ENCODE results near the gene GRB14. TPM values are rescaled to one million over a fixed set of nuclear protein-coding genes. Genes with fewer than 3 reads are reported as not detected.

The GRB14 gene
- polyA plus RNA-seq, result not detected

DNA sequence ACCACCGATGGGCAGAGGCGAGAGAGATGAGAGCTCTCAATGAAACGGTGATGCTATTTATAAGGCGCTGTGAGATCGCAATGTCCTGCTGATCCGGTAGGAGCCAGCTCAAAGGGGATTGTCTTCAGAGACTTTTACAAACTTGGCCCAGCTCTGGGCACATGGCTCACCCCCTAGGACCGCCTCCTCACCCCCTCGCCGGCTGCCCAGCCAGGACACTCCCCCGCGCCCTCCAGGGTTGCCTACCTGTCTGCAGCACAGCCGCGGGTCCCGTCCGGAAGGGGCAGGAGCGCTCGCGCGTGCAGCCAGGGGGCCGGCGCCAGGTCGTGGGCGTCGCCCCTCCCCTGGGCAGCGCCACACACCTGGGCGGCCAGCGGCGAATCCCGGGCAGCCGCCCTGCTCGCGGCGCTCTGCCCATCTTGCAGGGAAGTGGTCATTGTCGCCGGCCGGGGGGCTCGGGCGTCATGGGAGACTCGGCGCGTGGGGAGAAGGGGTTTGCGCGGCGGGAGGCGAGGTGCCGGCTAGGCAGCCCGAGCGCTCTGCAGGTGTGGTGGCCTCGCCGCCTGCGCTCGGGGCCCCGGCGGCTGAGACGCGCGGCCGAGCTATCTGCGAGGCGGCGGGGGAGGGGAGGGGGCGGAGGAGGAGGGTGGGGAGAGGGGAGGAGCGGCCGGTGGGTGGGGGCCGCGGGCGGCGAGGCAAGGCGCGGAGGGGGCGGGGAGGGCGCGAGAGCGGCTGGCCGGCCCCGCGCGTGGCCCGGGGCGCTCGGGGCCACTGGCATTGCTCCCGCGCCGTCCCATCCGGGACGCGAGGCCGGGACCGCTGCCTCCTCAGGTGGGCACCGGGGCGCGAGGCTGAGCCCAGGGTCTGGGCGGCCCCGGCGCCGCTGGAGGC, at the start of gene GRB14:
GRB14 (minus strand) TSS at position 610 of the 891 bp plus-strand sequence; CDS start at position 437, 173 bp downstream.
- Mint-ChIP-seq H3K9me3 (no peaks in the 10 kb centered on the region), H3K4me1 (peaks cover 0 to 5% (median 2%) of the 10 kb centered on the region in 3 donors), H3K36me3 (no peaks in the 10 kb centered on the region)

DNA sequence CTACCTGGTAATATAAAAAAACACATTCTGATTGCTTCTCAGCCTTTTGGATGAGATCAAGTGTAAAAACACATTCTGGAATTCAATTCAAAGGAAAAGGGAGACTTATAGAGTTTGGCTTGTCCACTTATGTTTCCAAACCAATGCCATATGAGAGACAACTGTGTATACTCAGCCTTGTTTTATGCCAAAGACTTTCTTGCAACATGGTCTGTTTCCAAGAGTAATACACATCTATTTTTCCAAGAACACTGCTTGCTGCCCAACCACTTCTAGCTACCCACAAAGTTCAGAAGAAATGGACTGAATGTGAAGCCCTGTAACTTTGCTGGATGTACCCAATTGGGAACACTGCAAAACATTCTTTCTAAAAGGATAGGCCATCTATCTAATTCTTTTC, 48.0 kb upstream of the GRB14 start:
- Mint-ChIP-seq H3K4me3 (no peak overlapping the region), H3K4me1 (peaks cover 5 to 8% (median 6%) of the 10 kb centered on the region in 3 donors), H3K27me3 (no peaks in the 10 kb centered on the region), H3K9me3 (peaks cover 0 to 4% (median 2%) of the 10 kb centered on the region in 3 donors), H3K27ac (no peak overlapping the region), H3K36me3 (peaks cover 14% of the 10 kb centered on the region)

More for the DNA sequence above, at the start of gene GRB14:
- peaks cover 34% of the 10 kb centered on the region for H3K27me3 Mint-ChIP-seq
- H3K27ac Mint-ChIP-seq, result peak within 1 kb of the TSS in 1 of 3 donors; percentile 72
- H3K4me3 Mint-ChIP-seq, result peak within 1 kb of the TSS; percentile 54 to 94 (median 82)

DNA sequence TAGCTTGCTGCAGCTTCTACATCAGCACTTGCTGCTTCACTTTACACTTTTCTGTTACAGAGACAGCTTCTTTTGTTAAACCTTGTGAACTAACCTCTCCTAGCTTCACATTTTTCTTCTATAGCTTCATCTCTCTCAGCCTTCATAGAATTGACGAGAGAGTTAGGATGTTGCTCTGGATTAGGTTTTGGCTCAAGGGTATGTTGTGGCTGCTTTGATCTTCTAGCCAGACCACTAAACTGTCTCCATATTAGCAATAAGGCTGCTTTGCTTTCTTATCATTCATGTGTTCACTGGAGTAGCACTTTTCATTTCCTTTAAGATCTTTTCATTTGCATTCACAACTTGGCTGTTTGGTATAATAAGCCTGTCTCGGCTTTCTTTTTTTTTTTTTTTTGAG, 46.3 kb upstream of the GRB14 start:
- Mint-ChIP-seq H3K4me1 (peaks cover 5 to 8% (median 6%) of the 10 kb centered on the region in 3 donors), H3K36me3 (peaks cover 19% of the 10 kb centered on the region), H3K27me3 (no peaks in the 10 kb centered on the region), H3K27ac (peak overlapping the region in 1 of 3 donors; percentile 1), H3K9me3 (peaks cover 2 to 4% (median 2%) of the 10 kb centered on the region in 3 donors), H3K4me3 (peak overlapping the region in 1 of 4 donors; percentile 51)

DNA sequence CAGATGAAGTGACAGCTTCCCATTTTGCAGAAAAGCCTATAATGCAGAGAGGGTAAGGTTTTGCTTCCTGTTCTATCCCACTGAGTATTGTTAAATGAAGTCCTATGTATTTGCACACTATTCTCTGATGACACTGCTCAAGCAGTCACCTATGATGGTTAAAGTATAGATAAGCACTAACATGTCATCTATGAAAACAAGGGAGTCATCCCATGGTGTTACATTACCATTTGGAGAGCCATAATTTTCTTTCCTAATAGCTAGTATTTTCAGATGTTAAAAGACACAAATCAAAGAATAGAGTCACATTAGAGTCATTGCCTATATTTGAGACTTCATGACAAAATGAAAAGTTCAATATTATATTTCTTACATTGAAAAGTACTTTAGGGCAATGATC, 42.8 kb upstream of the GRB14 start:
- Mint-ChIP-seq H3K27me3 (no peaks in the 10 kb centered on the region), H3K36me3 (peaks cover 27% of the 10 kb centered on the region), H3K9me3 (peaks cover 2 to 4% (median 3%) of the 10 kb centered on the region in 3 donors), H3K27ac (no peak overlapping the region), H3K4me3 (no peak overlapping the region), H3K4me1 (peaks cover 5 to 8% (median 6%) of the 10 kb centered on the region in 3 donors)

DNA sequence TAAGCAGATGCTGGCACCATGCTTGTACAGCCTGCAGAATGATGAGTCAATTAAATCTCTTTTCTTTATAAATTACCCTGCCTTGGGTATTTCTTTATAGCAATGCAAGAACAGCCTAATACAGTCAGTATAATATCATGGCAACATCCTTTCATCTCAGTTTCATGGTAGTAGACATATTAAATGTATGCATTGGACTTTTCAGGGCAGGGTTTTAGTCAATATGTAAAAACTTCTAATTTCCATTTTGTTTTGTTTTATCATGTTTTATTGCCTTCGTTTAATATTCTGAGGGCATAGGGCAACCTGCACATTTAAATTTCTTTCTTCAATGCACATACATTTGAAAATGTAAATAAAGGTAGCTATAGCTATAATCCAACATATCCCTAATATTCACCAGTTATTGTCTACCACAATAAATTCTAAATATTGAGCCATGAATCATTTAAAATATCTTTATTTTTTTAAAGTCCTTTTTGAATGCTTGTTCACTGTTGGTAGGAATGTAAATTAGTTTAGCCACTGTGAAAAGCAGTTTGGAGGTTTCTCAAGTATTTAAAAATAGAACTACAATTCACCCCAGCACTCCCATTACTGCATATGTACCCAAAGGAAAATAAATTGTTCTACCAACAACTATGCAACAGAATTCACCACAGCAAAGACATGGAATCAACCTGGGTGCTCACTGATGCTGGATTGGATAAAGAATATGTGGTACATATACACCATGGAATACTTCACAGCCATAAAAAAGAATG, 41.8 kb upstream of the GRB14 start:
- Mint-ChIP-seq H3K27me3 (no peaks in the 10 kb centered on the region), H3K36me3 (peaks cover 32% of the 10 kb centered on the region), H3K9me3 (peaks cover 0 to 4% (median 2%) of the 10 kb centered on the region in 3 donors), H3K4me3 (no peak overlapping the region), H3K4me1 (peaks cover 0 to 6% (median 3%) of the 10 kb centered on the region in 3 donors), H3K27ac (no peak overlapping the region)

DNA sequence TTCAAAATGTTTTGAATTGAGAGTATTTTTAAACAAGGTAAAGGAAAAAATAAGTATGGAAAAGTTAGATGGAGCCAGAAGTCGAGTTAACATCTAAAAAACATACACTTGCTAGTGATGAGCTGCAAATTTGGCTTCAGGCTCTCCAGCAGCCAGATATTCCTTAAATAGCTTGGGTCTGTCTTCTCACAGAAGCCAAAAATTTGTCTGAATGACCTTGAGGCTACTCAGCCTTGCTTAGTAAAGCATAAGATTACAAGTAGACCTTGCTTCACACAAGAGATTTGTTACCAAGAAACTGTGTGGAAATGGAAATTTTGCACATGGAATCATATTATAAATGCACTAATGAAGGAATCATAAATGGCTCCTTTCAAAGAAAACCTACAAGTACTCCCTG, 40.8 kb upstream of the GRB14 start:
- Mint-ChIP-seq H3K27me3 (no peaks in the 10 kb centered on the region), H3K27ac (no peak overlapping the region), H3K9me3 (peaks cover 0 to 4% (median 3%) of the 10 kb centered on the region in 3 donors), H3K36me3 (peaks cover 33% of the 10 kb centered on the region), H3K4me3 (no peak overlapping the region), H3K4me1 (no peaks in the 10 kb centered on the region)

DNA sequence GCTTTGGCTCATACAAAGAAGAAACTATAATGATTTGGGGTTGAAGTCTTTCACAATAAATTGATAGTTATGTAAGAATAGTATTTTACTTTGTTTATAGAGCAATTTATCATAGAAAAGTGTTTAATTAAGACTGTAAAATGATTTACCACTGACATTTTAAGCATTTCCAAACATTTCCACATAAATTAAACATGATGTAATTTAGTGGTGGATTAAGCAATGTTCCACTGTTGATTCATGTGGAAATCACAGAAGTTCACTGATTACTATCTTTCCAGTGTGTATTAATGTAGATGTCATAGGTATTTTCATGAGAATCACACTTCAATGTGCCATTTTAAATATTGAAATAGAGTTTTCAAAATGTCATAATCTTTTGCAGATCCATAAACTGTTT, 40.1 kb upstream of the GRB14 start:
- no peaks in the 10 kb centered on the region for H3K27me3 Mint-ChIP-seq
- no peaks in the 10 kb centered on the region for H3K4me1 Mint-ChIP-seq
- no peak overlapping the region for H3K27ac Mint-ChIP-seq

DNA sequence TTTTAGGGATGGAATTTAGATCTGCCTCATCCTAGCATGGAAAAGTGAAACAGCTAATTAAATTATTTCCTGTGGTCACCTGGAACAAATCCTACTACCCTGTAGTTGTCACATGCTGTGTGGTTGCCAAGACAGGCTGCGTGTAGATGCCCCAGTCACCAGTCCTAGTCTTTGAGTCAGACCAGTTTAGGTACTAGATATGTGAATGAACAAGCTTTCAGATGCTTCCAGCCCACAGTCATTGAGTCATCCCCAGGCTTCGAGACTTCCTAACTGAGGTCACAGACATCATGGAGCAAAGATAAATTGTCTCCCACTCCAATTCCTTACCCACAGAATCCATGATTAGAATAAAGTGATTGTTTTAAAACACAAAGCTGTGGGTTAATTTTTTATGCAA, 35.8 kb upstream of the GRB14 start:
- Mint-ChIP-seq H3K36me3 (peaks cover 19% of the 10 kb centered on the region), H3K4me1 (no peaks in the 10 kb centered on the region), H3K27ac (no peak overlapping the region), H3K4me3 (no peak overlapping the region), H3K27me3 (no peaks in the 10 kb centered on the region), H3K9me3 (peaks cover 11 to 16% (median 13%) of the 10 kb centered on the region in 3 donors)

More for the DNA sequence above, 40.1 kb upstream of the GRB14 start:
- Mint-ChIP-seq H3K9me3 (peaks cover 0 to 4% (median 3%) of the 10 kb centered on the region in 3 donors), H3K36me3 (peaks cover 29% of the 10 kb centered on the region), H3K4me3 (no peak overlapping the region)

DNA sequence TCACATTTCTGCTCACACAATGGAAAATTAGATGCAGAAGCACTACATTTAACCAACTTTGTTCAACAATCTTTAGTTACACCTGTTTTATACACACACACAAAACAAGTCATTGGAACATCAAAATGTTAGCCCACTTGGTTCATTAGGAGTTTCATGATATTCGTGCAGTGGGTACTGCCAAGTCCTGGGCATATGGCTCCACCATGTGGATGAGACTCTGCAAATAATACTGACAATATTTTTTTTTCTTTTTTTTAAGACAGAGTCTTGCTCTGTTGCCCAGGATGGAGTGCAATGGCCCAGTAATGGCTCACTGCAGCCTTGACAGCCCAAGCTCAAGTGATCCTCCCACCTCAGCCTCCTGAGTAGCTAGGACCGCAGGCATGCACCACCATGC, 34.5 kb upstream of the GRB14 start:
- H3K36me3 Mint-ChIP-seq, result peaks cover 19% of the 10 kb centered on the region
- H3K4me3 Mint-ChIP-seq, result no peak overlapping the region
- no peaks in the 10 kb centered on the region for H3K4me1 Mint-ChIP-seq
- peaks cover 13 to 23% (median 22%) of the 10 kb centered on the region in 3 donors for H3K9me3 Mint-ChIP-seq
- H3K27me3 Mint-ChIP-seq, result no peaks in the 10 kb centered on the region
- no peak overlapping the region for H3K27ac Mint-ChIP-seq

DNA sequence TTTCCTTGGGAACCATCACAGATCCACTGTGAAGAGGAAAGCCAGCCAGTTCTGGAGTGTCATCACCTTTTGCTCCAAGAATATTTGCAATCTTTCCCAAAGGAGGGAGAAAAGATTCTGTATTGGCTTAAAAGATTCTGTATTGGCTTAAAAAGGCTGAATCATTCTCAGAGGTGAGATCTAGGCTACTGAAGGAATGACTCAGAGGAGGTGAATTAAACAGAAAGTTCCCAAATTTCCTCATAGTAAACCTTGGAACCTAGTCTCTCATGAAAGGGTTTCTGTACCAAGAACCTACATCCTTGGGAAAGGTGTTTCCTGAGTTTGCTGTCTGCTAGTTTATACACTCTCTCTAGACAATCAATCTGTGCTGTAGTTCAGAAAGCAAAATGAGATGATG, 34.1 kb upstream of the GRB14 start:
- Mint-ChIP-seq H3K27me3 (no peaks in the 10 kb centered on the region), H3K27ac (no peak overlapping the region), H3K4me1 (no peaks in the 10 kb centered on the region), H3K36me3 (peaks cover 18% of the 10 kb centered on the region), H3K4me3 (no peak overlapping the region), H3K9me3 (peaks cover 13 to 27% (median 22%) of the 10 kb centered on the region in 3 donors)

DNA sequence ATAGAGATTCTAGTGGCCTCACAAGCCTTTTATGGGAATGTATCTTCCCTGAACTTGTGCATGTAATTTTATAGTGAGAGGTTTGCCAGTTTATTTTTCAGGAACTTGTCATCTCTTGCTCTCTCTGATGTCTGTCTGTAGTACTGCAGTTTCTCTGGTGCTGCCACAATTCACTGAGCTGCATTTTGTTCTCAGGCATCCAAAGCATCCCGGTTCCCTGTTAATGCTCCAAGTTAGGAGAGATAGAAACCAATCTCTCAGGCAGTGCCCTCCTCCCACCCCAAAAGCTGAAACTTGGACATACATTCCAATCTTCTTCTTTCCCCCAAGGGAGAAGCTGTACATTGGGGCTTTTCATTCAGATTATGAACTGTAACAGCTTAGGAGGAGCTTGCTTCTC, 30.1 kb upstream of the GRB14 start:
- Mint-ChIP-seq H3K4me3 (no peak overlapping the region), H3K27me3 (no peaks in the 10 kb centered on the region), H3K36me3 (peaks cover 3% of the 10 kb centered on the region), H3K27ac (no peak overlapping the region), H3K4me1 (no peaks in the 10 kb centered on the region), H3K9me3 (peaks cover 14 to 62% (median 35%) of the 10 kb centered on the region in 3 donors)

DNA sequence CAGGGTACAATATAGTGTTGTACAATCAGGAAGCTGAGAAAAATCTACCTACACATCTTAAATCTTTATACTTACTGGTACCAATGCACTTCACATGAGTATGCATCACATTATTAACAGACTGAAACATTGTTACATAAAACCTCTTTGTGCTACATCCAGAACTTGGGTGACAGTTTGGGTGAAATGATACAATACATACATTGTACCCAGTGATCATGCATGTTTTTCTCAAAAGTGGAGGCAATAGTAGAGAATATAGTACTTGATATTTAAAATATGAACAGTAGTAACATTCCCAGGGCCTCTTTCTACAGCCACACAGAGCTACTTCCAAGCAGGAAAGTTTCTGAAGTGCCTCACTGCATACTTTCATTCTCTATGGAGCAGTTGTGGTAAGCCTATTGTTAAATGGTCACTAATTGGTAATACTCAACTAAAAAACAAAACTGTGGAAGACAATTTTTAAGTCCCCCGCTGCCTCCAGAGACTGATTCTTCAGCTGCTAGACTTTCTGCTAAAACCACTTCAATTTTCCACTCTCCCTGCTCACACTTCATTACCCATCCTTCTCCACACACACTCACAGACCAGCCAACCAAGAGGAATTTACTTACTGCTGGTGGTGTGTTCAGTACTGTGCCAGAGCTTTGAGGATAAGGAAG, 22.9 kb upstream of the GRB14 start:
- Mint-ChIP-seq H3K27me3 (no peaks in the 10 kb centered on the region), H3K4me3 (no peak overlapping the region), H3K27ac (no peak overlapping the region), H3K4me1 (no peaks in the 10 kb centered on the region), H3K36me3 (no peaks in the 10 kb centered on the region), H3K9me3 (peaks cover 5 to 34% (median 12%) of the 10 kb centered on the region in 3 donors)

DNA sequence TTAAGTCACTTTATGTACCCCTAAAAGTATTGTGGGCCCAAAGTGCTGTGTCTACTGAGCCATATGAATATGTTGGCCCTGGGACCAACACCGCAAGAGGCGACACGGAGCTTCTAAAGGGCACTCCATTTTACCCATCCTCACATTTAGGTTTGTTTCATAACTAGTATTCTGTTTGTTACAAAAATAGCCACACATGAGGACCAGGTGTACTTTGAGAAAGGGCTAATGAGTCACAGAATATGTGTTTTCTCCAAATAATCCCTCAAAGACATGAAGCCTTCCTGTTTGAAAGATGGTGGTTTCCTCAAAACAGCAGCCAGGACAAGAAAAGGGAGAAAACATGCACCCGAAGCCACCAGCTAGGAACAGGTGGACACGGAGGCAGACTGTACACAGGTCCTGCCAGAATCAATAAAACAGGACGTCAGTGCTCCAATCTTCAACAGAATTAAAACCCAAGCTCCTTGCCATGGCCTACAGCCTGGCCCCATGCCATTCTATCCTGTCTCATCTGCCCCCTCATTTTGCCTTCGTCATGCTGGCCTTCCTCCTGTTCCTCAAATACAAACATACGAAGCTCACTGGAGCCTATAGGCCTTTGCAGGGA, 21.8 kb upstream of the GRB14 start:
- peaks cover 2 to 27% (median 9%) of the 10 kb centered on the region in 3 donors for H3K9me3 Mint-ChIP-seq
- no peaks in the 10 kb centered on the region for H3K4me1 Mint-ChIP-seq
- H3K36me3 Mint-ChIP-seq, result peaks cover under 1% of the 10 kb centered on the region
- no peaks in the 10 kb centered on the region for H3K27me3 Mint-ChIP-seq
- H3K4me3 Mint-ChIP-seq, result no peak overlapping the region
- no peak overlapping the region for H3K27ac Mint-ChIP-seq

DNA sequence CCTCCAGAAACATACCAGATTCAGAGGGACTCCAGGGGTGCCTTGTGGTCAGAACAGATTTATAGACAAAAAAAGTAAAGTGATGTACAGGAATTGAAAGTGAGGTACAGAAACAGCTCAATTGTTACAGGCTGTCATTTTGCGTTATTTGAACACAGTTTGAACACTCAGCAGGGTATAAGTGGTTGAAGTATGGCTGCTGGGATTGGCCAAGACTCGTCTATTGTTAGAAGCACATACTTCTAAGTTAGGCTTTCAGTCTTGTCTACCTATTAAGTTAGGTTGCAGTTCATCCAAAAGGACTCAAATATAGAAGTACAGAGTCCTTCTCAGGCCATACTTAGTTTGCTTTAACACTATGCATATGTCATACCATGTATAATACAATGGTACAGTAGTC, 21.0 kb upstream of the GRB14 start:
- no peaks in the 10 kb centered on the region for H3K27me3 Mint-ChIP-seq
- no peaks in the 10 kb centered on the region for H3K4me1 Mint-ChIP-seq
- no peak overlapping the region for H3K27ac Mint-ChIP-seq
- H3K4me3 Mint-ChIP-seq, result no peak overlapping the region
- H3K36me3 Mint-ChIP-seq, result peaks cover 2% of the 10 kb centered on the region
- H3K9me3 Mint-ChIP-seq, result peaks cover 2 to 21% (median 9%) of the 10 kb centered on the region in 3 donors

Measured in IgD-negative memory B cell (primary cell).